HCT116 (cell line): Measurements from ENCODE around the gene NENF. TPM values are rescaled to one million over a fixed set of nuclear protein-coding genes. Genes with fewer than 3 reads are reported as not detected.

ENCODE experiments used
- ATAC-seq: fragments of 200-7000 bp; cut with Tn5 transposase; 2 replicates; pipeline ENCODE4 v1.9.1; 2020; ENCODE audit warnings: mild to moderate bottlenecking, moderate library complexity
- BruUV-seq: library from RNA; stranded (reverse); fragments of 400-500 nt; replicated peaks from 2 replicates; lab custom pipeline; 2021; lab: Mats Ljungman, UMichigan
- CTCF ChIA-PET: fragments of 300-600 bp; sonication (Branson Sonifier 250); formaldehyde crosslinking; loops from one replicate; lab custom pipeline; 2021; ENCODE audit warnings: antibody characterized with exemption; lab: Charles Lee
- POLR2A ChIA-PET: fragments of 300-600, 350-600 bp; sonication (Branson Sonifier 250); formaldehyde crosslinking; loops from one replicate; lab custom pipeline; 2021; ENCODE audit warnings: antibody characterized with exemption; lab: Charles Lee
- RAD21 ChIA-PET, 2 experiments: fragments of 300-600 bp; sonication (Branson Sonifier 250); formaldehyde crosslinking; loops; one replicate each; lab custom pipeline; 2023; ENCODE audit warnings: low total read pairs in 2 of 2; ENCODE audit not compliant: uncharacterized antibody in 2 of 2, unreplicated experiment in 2 of 2, low non-redundant PET in 1 of 2; lab: Charles Lee
- DNase-seq: peaks from one replicate; pipeline ENCODE4 v3.0.0-alpha.2; 2010; ENCODE audit warnings: low read depth, low spot score
- H2AFZ ChIP-seq: fragments of 200-600 bp; shearing (Covaris generic), sonication (generic); 2 replicates; pipeline ENCODE4 v1.6.1; 2017; ENCODE audit warnings: low read depth, mixed run types, mixed read lengths, antibody characterized with exemption, low read length; ENCODE audit not compliant: poor library complexity, severe bottlenecking
- H3K27ac ChIP-seq: 2 replicates; pipeline ENCODE4 v1.5.1; 2012; ENCODE audit warnings: low read depth, low read length
- H3K27me3 ChIP-seq: fragments of 200-600 bp; sonication (generic); 2 replicates; pipeline ENCODE4 v1.6.1; 2016; ENCODE audit warnings: mixed run types, low read length, mixed read lengths; ENCODE audit not compliant: insufficient read depth
- H3K36me3 ChIP-seq, 2 experiments: fragments of 200-500 bp in 1 of 2; fragments of 200-600 bp in 1 of 2; sonication (Bioruptor generic) in 1 of 2; sonication (generic) in 1 of 2; 2 replicates each; pipeline versions ENCODE4 v1.5.1 to v1.6.1; 2014 to 2016; ENCODE audit warnings: low read length in 2 of 2, inconsistent platforms in 1 of 2, mixed read lengths in 1 of 2, mixed run types in 1 of 2; ENCODE audit not compliant: insufficient read depth in 2 of 2, control insufficient read depth in 1 of 2
- H3K4me1 ChIP-seq, 2 experiments: fragments of 200-600 bp in 1 of 2; sonication (generic) in 1 of 2; 2 replicates each; pipeline versions ENCODE4 v1.5.1 to v1.6.1; 2012 to 2017; ENCODE audit warnings: low read length in 2 of 2, inconsistent platforms in 1 of 2, mild to moderate bottlenecking in 1 of 2, mixed read lengths in 1 of 2, mixed run types in 1 of 2, moderate library complexity in 1 of 2; ENCODE audit not compliant: insufficient read depth in 2 of 2, control insufficient read depth in 1 of 2
- H3K4me2 ChIP-seq: fragments of 200-600 bp; sonication (generic); 2 replicates; pipeline ENCODE4 v1.6.1; 2017; ENCODE audit warnings: mixed run types, low read length, mixed read lengths
- H3K4me3 ChIP-seq, 2 experiments: fragments of 200-600 bp in 1 of 2; sonication (generic) in 1 of 2; replicated peaks in 1 of 2; 2 replicates each; pipeline ENCODE4 v1.5.1; 2011 to 2016; ENCODE audit warnings: low read length in 2 of 2, control low read depth in 1 of 2, low read depth in 1 of 2, mild to moderate bottlenecking in 1 of 2, mixed read lengths in 1 of 2, mixed run types in 1 of 2
- H3K79me2 ChIP-seq: fragments of 200-600 bp; sonication (generic); 2 replicates; pipeline ENCODE4 v1.6.1; 2017; ENCODE audit warnings: mild to moderate bottlenecking, mixed run types, low read length, moderate library complexity, mixed read lengths; ENCODE audit not compliant: insufficient read depth
- H3K9ac ChIP-seq: fragments of 200-600 bp; sonication (generic); 2 replicates; pipeline ENCODE4 v1.6.1; 2016; ENCODE audit warnings: low read length, mixed read lengths
- H3K9me2 ChIP-seq: fragments of 200-600 bp; sonication (generic), shearing (Covaris generic); 2 replicates; pipeline ENCODE4 v1.6.1; 2017; ENCODE audit warnings: mixed run types, mild to moderate bottlenecking, moderate library complexity; ENCODE audit not compliant: insufficient read depth
- H3K9me3 ChIP-seq, 2 experiments: fragments of 200-500 bp in 1 of 2; fragments of 200-600 bp in 1 of 2; sonication (Bioruptor generic) in 1 of 2; sonication (generic) in 1 of 2; 2 replicates each; pipeline ENCODE4 v1.6.1; 2014 to 2017; ENCODE audit warnings: low read length in 2 of 2, mixed read lengths in 2 of 2, inconsistent platforms in 1 of 2, low read depth in 1 of 2, mild to moderate bottlenecking in 1 of 2, mixed run types in 1 of 2, moderate library complexity in 1 of 2; ENCODE audit not compliant: control insufficient read depth in 1 of 2, insufficient read depth in 1 of 2
- H4K20me1 ChIP-seq: fragments of 200-600 bp; sonication (generic), shearing (Covaris generic); 2 replicates; pipeline ENCODE4 v1.6.1; 2017; ENCODE audit warnings: mixed run types, mild to moderate bottlenecking, moderate library complexity; ENCODE audit not compliant: insufficient read depth
- CEBPB ChIP-seq: IDR thresholded peaks from 2 replicates; pipeline ENCODE4 v1.6.1; 2012; ENCODE audit warnings: low read depth
- CTCF ChIP-seq, 3 experiments: fragments of 200-600 bp in 1 of 3; sonication (generic) in 1 of 3; IDR thresholded peaks in 2 of 3; conservative IDR thresholded peaks in 1 of 3; 2 replicates each; pipeline ENCODE4 v1.5.1; 2012 to 2017; ENCODE audit warnings: low read depth in 2 of 3, low read length in 2 of 3, antibody characterized with exemption in 1 of 3, borderline replicate concordance in 1 of 3, control low read depth in 1 of 3, mild to moderate bottlenecking in 1 of 3, mixed read lengths in 1 of 3, mixed run types in 1 of 3, moderate library complexity in 1 of 3; ENCODE audit not compliant: insufficient read depth in 1 of 3
- EGR1 ChIP-seq: IDR thresholded peaks from 2 replicates; pipeline ENCODE4 v1.6.1; 2012; ENCODE audit warnings: low read depth
- ELF1 ChIP-seq: IDR thresholded peaks from 2 replicates; pipeline ENCODE4 v1.6.1; 2012; ENCODE audit warnings: low read depth, borderline replicate concordance
- EZH2 ChIP-seq: fragments of 200-600 bp; sonication (generic); IDR thresholded peaks from 2 replicates; pipeline ENCODE4 v1.6.1; 2017; ENCODE audit warnings: antibody characterized with exemption, mixed run types
- EZH2phosphoT487 ChIP-seq: fragments of 200-600 bp; IDR thresholded peaks from 2 replicates; pipeline ENCODE4 v1.6.1; 2018; ENCODE audit warnings: antibody characterized with exemption, borderline replicate concordance
- JUND ChIP-seq: IDR thresholded peaks from 2 replicates; pipeline ENCODE4 v1.6.1; 2012
- MAX ChIP-seq: IDR thresholded peaks from 2 replicates; pipeline ENCODE4 v1.6.1; 2012
- POLR2A ChIP-seq: IDR thresholded peaks from 2 replicates; pipeline ENCODE4 v1.7.0; 2011; ENCODE audit warnings: borderline replicate concordance; ENCODE audit not compliant: insufficient read depth, insufficient read length; ENCODE audit errors: extremely low read depth
- POLR2AphosphoS5 ChIP-seq: IDR thresholded peaks from 2 replicates; pipeline ENCODE4 v1.6.1; 2011; ENCODE audit warnings: mild to moderate bottlenecking, low read depth, low read length, moderate library complexity
- RAD21 ChIP-seq: IDR thresholded peaks from 2 replicates; pipeline ENCODE4 v1.6.1; 2012; ENCODE audit warnings: low read depth, mild to moderate bottlenecking
- SIN3A ChIP-seq: IDR thresholded peaks from 2 replicates; pipeline ENCODE4 v1.6.1; 2012; ENCODE audit warnings: low read depth
- SP1 ChIP-seq: IDR thresholded peaks from 2 replicates; pipeline ENCODE4 v1.6.1; 2012; ENCODE audit warnings: low read depth
- SRF ChIP-seq: IDR thresholded peaks from 2 replicates; pipeline ENCODE4 v1.6.1; 2012; ENCODE audit warnings: low read depth
- TCF7L2 ChIP-seq: IDR thresholded peaks from 2 replicates; pipeline ENCODE4 v1.7.0; 2011; ENCODE audit warnings: borderline replicate concordance, inconsistent platforms; ENCODE audit not compliant: insufficient read depth, insufficient read length; ENCODE audit errors: extremely low read depth
- YY1 ChIP-seq: IDR thresholded peaks from 2 replicates; pipeline ENCODE4 v1.6.1; 2011; ENCODE audit warnings: low read length, low read depth, moderate library complexity, mild to moderate bottlenecking; ENCODE audit not compliant: insufficient replicate concordance; ENCODE audit errors: extremely low read depth
- ZBTB33 ChIP-seq: IDR thresholded peaks from 2 replicates; pipeline ENCODE4 v1.6.1; 2011; ENCODE audit warnings: mild to moderate bottlenecking, low read length, moderate library complexity; ENCODE audit not compliant: insufficient replicate concordance; ENCODE audit errors: extremely low read depth
- ZFX ChIP-seq: fragments of 450-650 bp; IDR thresholded peaks from 2 replicates; pipeline ENCODE4 v1.6.1; 2017
- intact Hi-C: fragments of 100-400 bp; cut with micrococcal nuclease; formaldehyde crosslinking; loops from 2 replicates; pipeline ENCODE4 v1.10.0; 2022
- total RNA-seq: library from RNA; stranded (reverse); gene quantifications from one replicate; pipeline ENCODE4 v1.2.1, GENCODE V29; 2021; ENCODE audit not compliant: unreplicated experiment

NENF gene
- total RNA-seq, 1 experiment from 2014 or later = 78.4 TPM

GRCh38 chr1:212487286-212487685 is 54.6 kb downstream of the NENF start (continued):
- TF ChIP-seq EZH2 (no peak), ZFX (no peak), YY1 (no peak), RAD21 (no peak), EGR1 (no peak)

GRCh38 chr1:212487774-212488435 is 55.2 kb downstream of the NENF start:
- DNase-seq = no peak
- BruUV-seq = no TSS peak
- RAD21 ChIA-PET = no interaction called here
- ATAC-seq = no peak
- Histone ChIP-seq H3K9ac (no peak overlapping the region), H3K9me3 (no peaks in the 10 kb centered on the region), H4K20me1 (no peaks in the 10 kb centered on the region), H3K27me3 (no peaks in the 10 kb centered on the region), H3K27ac (no peak overlapping the region), H3K9me2 (no peaks in the 10 kb centered on the region), H3K4me1 (peaks cover 5 to 35% of the 10 kb centered on the region in 2 experiments; a peak in 3 of 4 replicates), H3K4me2 (no peak overlapping the region), H3K4me3 (no peak overlapping the region), H2AFZ (no peak overlapping the region), H3K79me2 (no peaks in the 10 kb centered on the region), H3K36me3 (no peaks in the 10 kb centered on the region)
- POLR2A ChIA-PET = interaction anchor here (0.8 to 1.1 kb wide), 2 partner anchors 11 to 120 kb away, joined by 3 to 9 read pairs; partner anchors contain the start of gene ATF3
- intact Hi-C loops = no loop called here
- TF ChIP-seq SP1 = no peak
- TF ChIP-seq JUND = no peak
- TF ChIP-seq EZH2phosphoT487 = no peak
- TF ChIP-seq SRF = no peak
- TF ChIP-seq CTCF (IDR thresholded peaks at IDR 0.05 in 2 of 3, conservative IDR thresholded peaks at IDR 0.05 in 1 of 3; ENCODE audit: borderline replicate concordance in 1 of 3, insufficient read depth in 1 of 3, low read depth in 2 of 3, low read length in 2 of 3) = no peak
- TF ChIP-seq EZH2 = no peak
- no peak for TF ChIP-seq EGR1
- no peak for TF ChIP-seq POLR2AphosphoS5
- TF ChIP-seq POLR2A = no peak
- no peak for TF ChIP-seq RAD21
- no peak for TF ChIP-seq SIN3A
- TF ChIP-seq TCF7L2 = no peak
- no peak for TF ChIP-seq MAX
- no peak for TF ChIP-seq ZBTB33
- TF ChIP-seq CEBPB = no peak
- no peak for TF ChIP-seq ELF1
- no peak for TF ChIP-seq ZFX
- CTCF ChIA-PET = interaction anchor here (1.2 to 2.1 kb wide), 2 partner anchors 11 to 30 kb away, joined by 3 to 8 read pairs; no protein-coding TSS in a partner anchor
